SU-DHL-6 (cell line): ENCODE measurements around the gene DLX2.

Experiments used
- CTCF ChIP-seq: fragments of 200-600 bp; sonication (generic); IDR thresholded peaks from one replicate; pipeline ENCODE4 v1.5.1; 2017; ENCODE audit warnings: antibody characterized with exemption, mild to moderate bottlenecking, low read length, moderate library complexity; ENCODE audit not compliant: insufficient read depth, poor library complexity, severe bottlenecking
- EZH2phosphoT487 ChIP-seq: fragments of 200-600 bp; sonication (generic), shearing (Covaris generic); conservative IDR thresholded peaks from 2 replicates; pipeline ENCODE4 v1.6.1; 2018; ENCODE audit warnings: mild to moderate bottlenecking, antibody characterized with exemption, low read length, moderate library complexity, mixed read lengths

- TF ChIP-seq CTCF: no peak
- TF ChIP-seq EZH2phosphoT487: no peak
Observed at GRCh38 chr2:172109256-172109987, 6.7 kb upstream of the DLX2 start.
